Ecto neural progenitor cell (in vitro differentiated cells): ENCODE measurements around the gene ARMC5.
A peak's percentile ranks its signal among the peaks of the same experiment; 100 is the strongest.
"Not testable (repeated sequence)": the region's sequence is repeated elsewhere in the genome, so short reads cannot be mapped to it uniquely, and the experiment has no call there.

Source experiments
- DNase-seq: peaks from one replicate; pipeline ENCODE4 v3.0.0-alpha.2; 2018; ENCODE audit warnings: low spot score

ARMC5 gene

DNA sequence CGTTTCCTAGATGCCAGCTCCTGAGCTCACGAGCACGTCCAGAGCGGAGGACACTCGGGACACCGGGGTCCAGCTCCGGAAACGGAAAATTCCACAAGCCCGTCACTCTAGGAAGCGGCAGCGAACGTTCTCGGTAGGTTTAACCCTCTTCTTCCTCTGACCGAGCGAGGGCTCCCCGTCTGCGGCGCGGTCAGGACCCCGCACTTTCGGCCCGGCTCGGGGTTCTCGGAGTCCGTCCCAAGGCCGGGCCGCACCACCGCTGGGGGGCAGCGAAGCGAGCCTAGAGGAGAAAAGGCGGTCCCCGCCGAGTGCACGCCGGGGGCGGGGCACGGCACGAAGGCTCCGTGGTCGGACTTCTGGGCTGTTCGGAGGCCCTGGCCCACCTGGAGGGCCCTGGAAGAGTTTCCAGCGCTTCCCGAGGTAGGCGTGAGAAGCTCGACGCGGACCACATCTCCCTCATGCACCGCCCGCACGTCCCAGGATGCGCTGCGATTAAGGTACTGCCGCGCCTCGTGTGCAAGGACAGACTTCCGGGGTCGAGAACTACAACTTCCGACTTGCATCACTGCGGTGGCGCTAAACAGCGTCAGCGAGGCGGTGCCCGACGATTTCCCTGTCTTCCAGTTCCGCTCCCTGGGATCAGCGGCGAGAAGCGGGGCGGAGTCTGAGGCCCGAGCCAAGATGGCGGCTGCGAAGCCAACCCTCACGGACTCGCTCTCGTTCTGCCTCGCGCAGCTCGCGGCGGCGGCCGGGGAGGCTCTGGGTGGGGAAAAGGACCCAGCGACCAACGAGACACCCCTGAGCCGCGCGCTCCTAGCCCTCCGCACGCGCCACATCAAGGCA is at the start of gene ARMC5:
Gene ARMC5 (plus strand): TSS at position 658 of the 843 bp plus-strand sequence. CDS start 24 bp downstream, at position 682.
- DNase-seq = peak; percentile 97

- no peak for DNase-seq
Measured at GRCh38 chr16:31410082-31410481, 49.2 kb upstream of the ARMC5 start.

DNA sequence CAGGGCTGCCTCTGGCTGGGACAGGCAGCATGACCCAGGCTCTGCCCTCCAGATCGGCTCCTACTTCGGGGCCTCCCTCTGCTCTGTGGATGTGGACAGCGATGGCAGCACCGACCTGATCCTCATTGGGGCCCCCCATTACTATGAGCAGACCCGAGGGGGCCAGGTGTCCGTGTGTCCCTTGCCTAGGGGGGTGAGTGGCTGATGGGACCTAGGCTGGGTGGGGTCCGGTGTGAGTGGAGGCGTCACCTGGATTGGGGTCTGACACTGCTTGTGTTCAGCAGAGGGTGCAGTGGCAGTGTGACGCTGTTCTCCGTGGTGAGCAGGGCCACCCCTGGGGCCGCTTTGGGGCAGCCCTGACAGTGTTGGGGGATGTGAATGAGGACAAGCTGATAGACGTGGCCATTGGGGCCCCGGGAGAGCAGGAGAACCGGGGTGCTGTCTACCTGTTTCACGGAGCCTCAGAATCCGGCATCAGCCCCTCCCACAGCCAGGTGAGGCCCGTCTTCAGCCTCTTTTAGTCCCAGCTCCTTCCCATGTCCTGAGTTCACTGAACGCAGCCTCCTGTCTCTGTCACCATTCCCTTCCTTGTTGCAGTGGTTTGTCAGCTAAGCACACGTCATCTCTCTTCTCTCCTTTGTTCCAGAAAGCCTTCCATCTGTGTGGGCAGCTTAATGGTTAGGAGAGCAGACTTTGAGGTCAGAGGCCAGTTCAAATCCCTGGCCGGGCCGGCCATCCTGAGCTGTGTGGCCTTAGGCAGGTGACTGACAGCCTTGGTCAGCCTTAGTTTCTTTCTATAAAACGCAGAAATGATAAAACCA is 48.1 kb upstream of the ARMC5 start:
- DNase-seq = no peak

- no peak for DNase-seq
Measured at GRCh38 chr16:31412750-31413149, 46.6 kb upstream of the ARMC5 start.

DNA sequence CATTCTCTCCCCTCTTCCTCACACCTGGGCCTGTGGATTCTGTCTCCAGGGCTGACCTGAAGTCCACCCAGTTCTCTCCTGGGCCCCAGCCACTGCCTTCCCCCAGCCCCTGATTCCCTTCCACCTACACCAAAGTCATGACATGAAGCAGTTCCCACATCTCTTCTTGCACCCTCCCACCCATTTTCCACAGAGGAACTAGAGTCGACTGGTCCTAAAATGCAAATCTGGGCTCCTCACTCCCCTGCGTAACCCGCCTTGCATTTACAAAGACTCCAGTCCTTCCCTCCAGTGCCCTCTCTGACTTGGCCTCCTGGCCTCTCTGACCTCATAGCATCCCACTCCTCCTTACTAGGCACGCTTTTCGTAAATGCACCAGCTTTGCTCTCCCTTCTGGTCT is 45.9 kb upstream of the ARMC5 start:
- DNase-seq = no peak

- no peak for DNase-seq
Measured at GRCh38 chr16:31413943-31414342, 45.4 kb upstream of the ARMC5 start.

DNA sequence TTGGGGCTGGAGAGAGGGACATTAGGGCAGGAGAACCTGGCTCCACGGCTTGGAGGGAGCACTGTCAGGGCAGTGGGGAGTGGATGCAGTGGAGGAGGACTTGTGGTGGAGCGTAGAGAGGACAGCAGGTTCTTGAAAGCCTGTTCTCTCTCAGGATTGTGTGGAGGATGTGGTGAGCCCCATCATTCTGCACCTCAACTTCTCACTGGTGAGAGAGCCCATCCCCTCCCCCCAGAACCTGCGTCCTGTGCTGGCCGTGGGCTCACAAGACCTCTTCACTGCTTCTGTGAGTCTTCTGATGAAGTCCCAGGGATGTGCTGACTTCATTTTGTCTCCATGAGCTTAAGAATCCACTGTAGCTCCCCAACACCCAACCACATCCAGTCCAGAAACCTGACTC is 44.6 kb upstream of the ARMC5 start:
- no peak for DNase-seq

GRCh38 chr16:31416371-31416770 is 42.9 kb upstream of the ARMC5 start:
- no peak for DNase-seq

GRCh38 chr16:31417036-31417435 is 42.3 kb upstream of the ARMC5 start:
- DNase-seq = not testable (repeated sequence)

DNA sequence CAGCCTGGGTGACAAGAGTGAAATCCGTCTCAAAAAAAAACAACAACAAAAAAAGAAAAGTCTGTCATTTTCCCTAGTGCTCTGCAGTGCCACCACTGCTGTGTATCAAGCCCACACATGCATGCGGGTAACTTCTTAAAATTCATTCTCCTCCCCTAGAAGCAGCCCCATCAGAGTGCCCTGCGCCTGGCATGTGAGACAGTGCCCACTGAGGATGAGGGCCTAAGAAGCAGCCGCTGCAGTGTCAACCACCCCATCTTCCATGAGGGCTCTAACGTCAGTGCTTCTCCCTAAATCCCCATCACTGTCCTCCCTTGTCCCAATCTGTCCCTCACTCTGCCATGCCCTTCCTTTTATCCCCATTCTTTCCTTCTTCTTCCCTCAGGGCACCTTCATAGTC is 41.4 kb upstream of the ARMC5 start:
- no peak for DNase-seq

DNA sequence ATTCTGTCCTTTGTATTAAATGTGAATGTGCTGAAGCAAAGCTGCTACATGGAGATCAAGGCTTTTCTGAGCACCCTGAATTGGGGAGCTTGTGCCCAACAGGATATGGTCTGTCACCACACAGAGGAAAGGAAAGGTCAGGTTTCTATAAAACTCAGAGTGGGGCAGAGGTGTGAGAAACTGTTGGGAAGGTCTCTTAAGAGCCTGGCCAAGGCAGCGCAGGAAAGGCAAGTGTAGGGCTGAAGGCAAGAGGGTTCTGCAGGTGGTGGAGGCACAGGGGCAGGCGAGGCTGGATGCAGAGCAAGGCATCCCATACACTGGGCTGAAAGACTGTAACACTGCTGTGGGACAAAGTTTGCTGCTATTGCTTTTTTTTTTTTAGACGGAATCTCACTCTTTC is 39.3 kb upstream of the ARMC5 start:
- no peak for DNase-seq

DNA sequence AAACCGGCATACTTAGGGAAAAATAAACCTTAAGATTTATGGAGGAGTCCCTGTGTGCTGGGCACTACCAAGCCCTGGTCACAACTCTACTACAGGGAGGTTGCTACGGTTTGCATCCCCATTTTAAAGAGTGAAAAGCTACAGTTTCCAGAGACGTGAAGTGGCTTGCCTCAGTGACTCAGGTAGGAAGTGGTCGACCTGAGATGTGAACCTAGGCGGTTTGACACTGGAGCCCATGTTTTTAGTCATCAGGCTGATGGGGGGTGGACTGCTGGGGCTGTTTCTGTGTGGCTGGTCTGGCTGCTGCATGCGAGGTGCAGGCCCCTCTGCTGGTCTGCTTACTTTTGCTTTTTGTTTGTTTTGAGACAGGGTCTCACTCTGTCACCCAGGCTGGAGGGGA is 37.7 kb upstream of the ARMC5 start:
- no peak for DNase-seq

DNA sequence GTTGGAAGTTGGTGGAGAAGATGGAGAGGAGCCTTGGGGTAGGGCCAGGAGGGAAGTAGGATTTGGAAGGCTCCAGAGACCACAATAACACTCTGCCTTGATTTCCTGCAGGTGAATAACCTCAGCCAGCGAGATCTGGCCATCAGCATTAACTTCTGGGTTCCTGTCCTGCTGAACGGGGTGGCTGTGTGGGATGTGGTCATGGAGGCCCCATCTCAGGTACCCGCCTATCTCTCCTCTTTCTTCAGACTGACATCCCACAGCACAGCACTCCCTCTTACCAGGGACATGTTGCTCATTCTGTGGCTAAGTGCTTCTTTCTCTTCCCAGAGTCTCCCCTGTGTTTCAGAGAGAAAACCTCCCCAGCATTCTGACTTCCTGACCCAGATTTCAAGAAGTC is 36.1 kb upstream of the ARMC5 start:
- DNase-seq = no peak

DNA sequence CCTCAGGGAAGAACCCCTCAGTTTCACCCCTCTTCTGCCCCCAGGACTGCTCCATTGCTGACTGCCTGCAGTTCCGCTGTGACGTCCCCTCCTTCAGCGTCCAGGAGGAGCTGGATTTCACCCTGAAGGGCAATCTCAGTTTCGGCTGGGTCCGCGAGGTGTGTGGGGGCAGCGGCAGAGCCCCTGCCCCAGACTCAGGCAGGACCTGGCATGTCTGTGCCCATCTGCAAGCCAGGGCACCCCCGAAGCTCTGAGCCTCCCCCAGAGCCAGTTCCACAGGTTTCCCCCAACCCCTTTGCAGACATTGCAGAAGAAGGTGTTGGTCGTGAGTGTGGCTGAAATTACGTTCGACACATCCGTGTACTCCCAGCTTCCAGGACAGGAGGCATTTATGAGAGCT is 35.5 kb upstream of the ARMC5 start:
- DNase-seq = no peak

DNA sequence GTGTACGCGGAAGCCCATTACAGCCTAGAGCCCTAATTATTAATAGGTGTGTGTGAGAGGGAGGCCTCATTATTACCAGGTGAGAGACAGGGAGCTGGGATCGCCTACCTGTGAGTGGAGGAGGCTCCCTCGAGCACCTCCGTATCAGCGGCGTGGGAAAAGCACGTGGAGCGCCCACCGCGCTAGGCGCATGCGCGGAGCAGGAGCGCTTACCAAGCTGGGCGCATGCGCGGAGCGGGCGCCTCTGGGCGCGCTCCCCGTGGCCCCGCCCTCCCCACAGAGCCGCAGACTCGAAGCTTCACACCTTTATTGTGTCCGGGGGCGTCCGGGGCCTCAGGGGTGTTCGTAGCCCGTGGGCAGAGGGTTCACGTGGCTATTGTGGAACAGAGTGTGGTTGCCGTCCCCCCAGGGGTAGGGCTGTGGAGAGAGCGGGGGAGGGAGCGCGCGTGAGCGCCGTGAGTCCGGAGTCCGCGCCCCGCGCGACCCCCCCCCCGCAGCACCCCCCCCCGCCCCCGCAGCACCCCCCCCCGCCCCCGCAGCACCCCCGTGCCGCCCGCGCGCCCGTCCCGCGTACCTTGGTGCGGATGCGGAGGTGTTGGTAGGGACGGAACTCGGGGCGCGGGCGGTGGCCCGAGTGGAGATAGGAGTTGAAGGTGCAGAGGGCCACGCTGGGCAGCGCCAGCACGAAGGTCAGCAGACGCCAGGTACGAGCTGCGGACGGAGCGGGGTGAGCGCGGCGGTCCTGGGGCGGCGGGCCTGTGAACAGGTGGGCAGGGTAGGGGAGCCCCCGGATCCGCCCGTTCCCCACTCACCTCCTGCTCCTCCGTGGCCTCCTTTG is 31.6 kb upstream of the ARMC5 start:
- no peak for DNase-seq

- no peak for DNase-seq
Measured at GRCh38 chr16:31428279-31428597, 31.1 kb upstream of the ARMC5 start, which contains the start of gene COX6A2. TSS of gene COX6A2 (minus strand) at chr16:31428360. CDS start at chr16:31428325, 35 bp downstream.

DNA sequence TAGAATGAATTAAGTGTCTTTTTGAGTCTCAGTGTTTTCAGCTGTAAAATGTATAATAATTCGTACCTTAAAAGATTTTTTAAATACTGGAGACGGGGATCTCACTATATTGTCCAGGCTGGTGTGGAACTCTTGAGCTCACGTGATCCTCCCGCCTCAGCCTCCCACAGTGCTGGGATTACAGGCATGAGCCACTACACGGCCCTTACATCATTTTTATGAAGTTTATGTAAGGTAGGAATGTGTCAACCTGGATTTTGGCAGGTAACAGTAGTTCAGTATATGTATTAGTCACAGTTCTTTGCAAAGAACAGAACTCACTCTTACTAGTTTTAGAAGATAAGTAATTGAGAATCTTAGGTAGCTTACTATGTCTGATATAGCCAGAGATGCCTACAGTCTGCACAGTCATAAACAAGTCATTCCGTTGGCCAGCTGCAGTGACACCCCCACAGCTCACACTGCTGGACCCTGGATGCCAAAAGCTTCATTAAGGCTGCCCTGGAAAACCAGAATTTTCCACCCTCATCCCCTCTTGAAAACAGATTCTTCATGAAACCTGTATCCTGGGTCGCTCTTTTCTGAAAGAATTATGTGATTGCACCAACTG is 30.6 kb upstream of the ARMC5 start:
- DNase-seq = no peak

GRCh38 chr16:31429314-31429713 is 30.0 kb upstream of the ARMC5 start:
- DNase-seq = no peak

DNA sequence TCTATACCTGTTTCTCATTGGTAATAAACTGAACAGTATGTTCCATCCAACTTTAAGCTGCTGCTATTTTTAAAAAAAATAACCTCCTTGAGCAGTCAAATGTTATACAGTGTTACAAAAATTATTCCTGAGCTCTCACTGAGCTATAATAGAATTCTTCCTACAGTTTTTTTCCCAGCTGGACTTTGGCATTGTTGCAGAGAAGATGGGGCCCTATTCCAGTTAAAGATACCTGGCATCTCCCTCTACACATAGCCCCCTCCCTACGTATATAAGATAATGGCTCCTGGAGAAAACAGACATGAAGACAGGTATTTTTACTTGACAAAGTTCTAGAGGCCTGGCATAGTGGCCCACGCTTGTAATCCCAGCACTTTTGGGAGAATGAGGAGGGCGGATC is 29.5 kb upstream of the ARMC5 start:
- no peak for DNase-seq

GRCh38 chr16:31430380-31431052 is 28.8 kb upstream of the ARMC5 start:
- DNase-seq = no peak
